ENCODE measurements around the gene FAM90A1. TPM values are rescaled to one million over a fixed set of nuclear protein-coding genes. Genes with fewer than 3 reads are reported as not detected.
"Not testable (repeated sequence)": the region's sequence is repeated elsewhere in the genome, so short reads cannot be mapped to it uniquely, and the experiment has no call there.

Gene FAM90A1
- total RNA-seq, 4 donors from 2014 or later: not detected

- intact Hi-C loops (cut with DNase I; ENCODE audit: low total_unique reads); DNase-seq; H3K27ac ChIP-seq; H3K27me3 ChIP-seq; H3K9me3 ChIP-seq; H3K4me1 ChIP-seq; H3K4me3 ChIP-seq; H3K36me3 ChIP-seq: not testable (repeated sequence)
- 82% methylated on average over 18 of the region's 20 CpGs; no CpG with 5 or more reads in 1 of the 2 donors for WGBS, 2 donors (ENCODE audit: low coverage in 1 of 2)
- in situ Hi-C loops (cut with MboI; ENCODE audit: low pct_ligation_motif_present in 1 of 4, low pct_unique_long_range_greater_than_20kb in 1 of 4, low sequenced_read_pairs in 3 of 4): loop anchor here in 2 of 4 donors (25.0 kb wide), 1 partner anchor 122 kb away; the partner anchor contains the start of gene CLEC4A (in 2 of the 2)
These were observed 6.6 kb upstream of the FAM90A1 start for GRCh38 chr12:8233935-8234495.

DNA sequence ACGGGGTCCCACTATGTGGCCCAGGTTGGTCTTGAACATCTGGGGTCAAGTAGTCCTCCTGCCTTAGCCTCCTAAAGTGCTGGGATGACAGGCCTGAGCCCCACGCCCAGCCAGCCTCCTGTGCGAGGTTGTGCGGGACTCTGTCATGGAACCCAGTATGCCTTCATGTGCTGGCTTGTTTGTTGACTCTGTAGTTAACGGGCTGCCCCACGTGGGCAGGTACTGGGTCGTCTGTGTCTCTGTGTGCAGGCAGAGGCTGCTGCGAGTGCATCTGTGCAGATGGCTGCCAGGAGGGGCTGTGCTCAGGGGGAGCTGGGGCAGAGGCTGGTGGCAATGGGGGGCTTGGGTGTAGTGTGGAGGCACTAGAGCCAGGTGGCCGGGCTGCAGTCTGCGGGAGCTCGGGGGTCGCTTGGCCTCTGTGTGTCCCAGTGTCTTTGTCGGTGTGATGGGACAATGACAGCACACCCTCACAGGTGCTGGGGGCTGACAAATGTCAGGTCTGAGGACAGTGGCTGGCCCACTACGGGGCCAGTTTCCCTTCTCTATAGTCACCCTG, 6.0 kb upstream of the FAM90A1 start:
- intact Hi-C loops (cut with DNase I; ENCODE audit: low total_unique reads); H3K27me3 ChIP-seq; H3K36me3 ChIP-seq; DNase-seq; H3K9me3 ChIP-seq; H3K4me1 ChIP-seq; H3K27ac ChIP-seq; H3K4me3 ChIP-seq: not testable (repeated sequence)
- WGBS, 2 donors (ENCODE audit: low coverage in 1 of 2): 88% methylated on average over 14 of the region's 14 CpGs; no CpG with 5 or more reads in 1 of the 2 donors
- in situ Hi-C loops (cut with MboI; ENCODE audit: low pct_ligation_motif_present in 1 of 4, low pct_unique_long_range_greater_than_20kb in 1 of 4, low sequenced_read_pairs in 3 of 4): loop anchor here in 2 of 4 donors (25.0 kb wide), 1 partner anchor 121 kb away; the partner anchor contains the start of gene CLEC4A (in 2 of the 2)

- TF ChIP-seq, protein P1, sequence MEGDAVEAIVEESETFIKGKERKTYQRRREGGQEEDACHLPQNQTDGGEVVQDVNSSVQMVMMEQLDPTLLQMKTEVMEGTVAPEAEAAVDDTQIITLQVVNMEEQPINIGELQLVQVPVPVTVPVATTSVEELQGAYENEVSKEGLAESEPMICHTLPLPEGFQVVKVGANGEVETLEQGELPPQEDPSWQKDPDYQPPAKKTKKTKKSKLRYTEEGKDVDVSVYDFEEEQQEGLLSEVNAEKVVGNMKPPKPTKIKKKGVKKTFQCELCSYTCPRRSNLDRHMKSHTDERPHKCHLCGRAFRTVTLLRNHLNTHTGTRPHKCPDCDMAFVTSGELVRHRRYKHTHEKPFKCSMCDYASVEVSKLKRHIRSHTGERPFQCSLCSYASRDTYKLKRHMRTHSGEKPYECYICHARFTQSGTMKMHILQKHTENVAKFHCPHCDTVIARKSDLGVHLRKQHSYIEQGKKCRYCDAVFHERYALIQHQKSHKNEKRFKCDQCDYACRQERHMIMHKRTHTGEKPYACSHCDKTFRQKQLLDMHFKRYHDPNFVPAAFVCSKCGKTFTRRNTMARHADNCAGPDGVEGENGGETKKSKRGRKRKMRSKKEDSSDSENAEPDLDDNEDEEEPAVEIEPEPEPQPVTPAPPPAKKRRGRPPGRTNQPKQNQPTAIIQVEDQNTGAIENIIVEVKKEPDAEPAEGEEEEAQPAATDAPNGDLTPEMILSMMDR (IDR thresholded peaks at IDR 0.05): peak; percentile 56 to 77 (median 64)
- H3K9me3 ChIP-seq; intact Hi-C loops (cut with DNase I; ENCODE audit: low total_unique reads); H3K27me3 ChIP-seq; H3K4me1 ChIP-seq; H3K4me3 ChIP-seq; H3K27ac ChIP-seq; H3K36me3 ChIP-seq: not testable (repeated sequence)
- DNase-seq: peak; percentile 78
- in situ Hi-C loops (cut with MboI; ENCODE audit: low pct_ligation_motif_present in 1 of 4, low pct_unique_long_range_greater_than_20kb in 1 of 4, low sequenced_read_pairs in 3 of 4): loop anchor here in 2 of 4 donors (25.0 kb wide), 1 partner anchor 120 kb away; the partner anchor contains the start of gene CLEC4A (in 2 of the 2)
- 38 to 42% methylated on average over 15 to 21 of the region's 22 CpGs for WGBS, 2 donors (ENCODE audit: low coverage in 1 of 2)
These were observed 4.5 kb upstream of the FAM90A1 start for GRCh38 chr12:8231666-8232608.

DNA sequence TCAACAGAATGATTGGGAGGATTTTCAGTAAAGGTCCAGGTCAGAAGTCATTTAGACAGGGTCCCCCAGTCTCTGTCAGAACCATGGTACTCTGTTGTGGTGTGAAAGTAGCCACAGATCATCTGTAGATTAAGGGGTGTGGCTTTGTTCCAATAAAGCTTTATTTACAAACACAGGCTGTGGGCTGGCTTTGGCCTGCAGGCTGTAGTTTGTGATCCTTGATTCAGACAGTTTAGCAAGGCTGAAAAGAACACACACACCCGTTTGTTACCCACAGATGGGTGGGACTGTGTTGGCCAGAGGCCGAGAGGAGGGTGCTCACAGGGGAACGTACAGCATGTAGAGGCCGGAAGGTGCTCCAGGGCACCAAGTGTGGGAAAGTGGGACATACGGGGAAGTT, 3.6 kb upstream of the FAM90A1 start:
- 73% methylated on average over 5 of the region's 5 CpGs; no CpG with 5 or more reads in 1 of the 2 donors for WGBS, 2 donors (ENCODE audit: low coverage in 1 of 2)
- DNase-seq; H3K4me1 ChIP-seq; intact Hi-C loops (cut with DNase I; ENCODE audit: low total_unique reads); H3K27ac ChIP-seq; H3K36me3 ChIP-seq; H3K9me3 ChIP-seq; H3K4me3 ChIP-seq; H3K27me3 ChIP-seq: not testable (repeated sequence)
- in situ Hi-C loops (cut with MboI; ENCODE audit: low pct_ligation_motif_present in 1 of 4, low pct_unique_long_range_greater_than_20kb in 1 of 4, low sequenced_read_pairs in 3 of 4): loop anchor here in 2 of 4 donors (25.0 kb wide), 1 partner anchor 119 kb away; the partner anchor contains the start of gene CLEC4A (in 2 of the 2)

- in situ Hi-C loops (cut with MboI; ENCODE audit: low pct_ligation_motif_present in 1 of 4, low pct_unique_long_range_greater_than_20kb in 1 of 4, low sequenced_read_pairs in 3 of 4): loop anchor here in 2 of 4 donors (25.0 kb wide), 1 partner anchor 117 kb away; the partner anchor contains the start of gene CLEC4A (in 2 of the 2)
These were observed 2.1 kb upstream of the FAM90A1 start for GRCh38 chr12:8229486-8229885.

DNA sequence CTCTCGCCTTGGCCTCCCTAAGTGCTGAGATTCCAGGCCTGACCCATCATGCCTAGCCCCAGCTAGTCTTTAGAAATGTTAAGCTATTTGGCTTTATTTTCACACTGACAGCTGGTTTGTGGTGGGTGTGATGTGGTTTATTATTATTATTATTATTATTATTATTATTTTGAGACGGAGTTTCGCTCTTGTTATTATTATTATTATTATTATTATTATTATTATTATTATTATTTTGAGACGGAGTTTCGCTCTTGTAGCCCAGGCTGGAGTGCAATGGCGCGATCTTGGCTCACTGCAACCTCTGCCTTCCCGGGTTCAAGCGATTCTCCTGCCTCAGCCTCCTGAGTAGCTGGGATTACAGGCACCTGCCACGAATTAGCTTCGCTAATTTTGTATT, 1.2 kb upstream of the FAM90A1 start:
- H3K27me3 ChIP-seq; H3K27ac ChIP-seq; H3K4me3 ChIP-seq; intact Hi-C loops (cut with DNase I; ENCODE audit: low total_unique reads); H3K9me3 ChIP-seq; H3K4me1 ChIP-seq; DNase-seq; H3K36me3 ChIP-seq: not testable (repeated sequence)
- 92 to 100% methylated on average over 2 to 11 of the region's 11 CpGs for WGBS, 2 donors (ENCODE audit: low coverage in 1 of 2)
- in situ Hi-C loops (cut with MboI; ENCODE audit: low pct_ligation_motif_present in 1 of 4, low pct_unique_long_range_greater_than_20kb in 1 of 4, low sequenced_read_pairs in 3 of 4): loop anchor here in 2 of 4 donors (25.0 kb wide), 1 partner anchor 116 kb away; the partner anchor contains the start of gene CLEC4A (in 2 of the 2)

More at GRCh38 chr12:8229486-8229885, 2.1 kb upstream of the FAM90A1 start:
- DNase-seq; H3K4me1 ChIP-seq; H3K4me3 ChIP-seq; intact Hi-C loops (cut with DNase I; ENCODE audit: low total_unique reads); H3K36me3 ChIP-seq; H3K9me3 ChIP-seq; H3K27me3 ChIP-seq; H3K27ac ChIP-seq: not testable (repeated sequence)
- WGBS, 2 donors (ENCODE audit: low coverage in 1 of 2): 36 to 68% methylated on average over 2 to 7 of the region's 7 CpGs

GRCh38 chr12:8227732-8228077, 287 bp upstream of the FAM90A1 start:
- WGBS, 2 donors (ENCODE audit: low coverage in 1 of 2): 56% methylated on average over 7 of the region's 7 CpGs; no CpG with 5 or more reads in 1 of the 2 donors
- H3K4me1 ChIP-seq; H3K9me3 ChIP-seq; DNase-seq; H3K36me3 ChIP-seq; intact Hi-C loops (cut with DNase I; ENCODE audit: low total_unique reads); H3K27me3 ChIP-seq: not testable (repeated sequence)
- Histone ChIP-seq H3K27ac (peak overlapping the region in 1 of 4 donors; percentile 25), H3K4me3 (peak overlapping the region in 3 of 4 donors; percentile 2 to 24 (median 9))
- in situ Hi-C loops (cut with MboI; ENCODE audit: low pct_ligation_motif_present in 1 of 4, low pct_unique_long_range_greater_than_20kb in 1 of 4, low sequenced_read_pairs in 3 of 4): loop anchor here in 2 of 4 donors (25.0 kb wide), 1 partner anchor 115 kb away; the partner anchor contains the start of gene CLEC4A (in 2 of the 2)

All from transverse colon (tissue), 4 donors.